TTC549 (cell line): ENCODE results near the gene ATAT1.

Source experiments
- FAIRE-seq: peaks from 2 replicates; lab custom pipeline; 2012; peaks lifted over from hg19 to GRCh38; lab: Jason Lieb, UNC

ATAT1 gene

DNA sequence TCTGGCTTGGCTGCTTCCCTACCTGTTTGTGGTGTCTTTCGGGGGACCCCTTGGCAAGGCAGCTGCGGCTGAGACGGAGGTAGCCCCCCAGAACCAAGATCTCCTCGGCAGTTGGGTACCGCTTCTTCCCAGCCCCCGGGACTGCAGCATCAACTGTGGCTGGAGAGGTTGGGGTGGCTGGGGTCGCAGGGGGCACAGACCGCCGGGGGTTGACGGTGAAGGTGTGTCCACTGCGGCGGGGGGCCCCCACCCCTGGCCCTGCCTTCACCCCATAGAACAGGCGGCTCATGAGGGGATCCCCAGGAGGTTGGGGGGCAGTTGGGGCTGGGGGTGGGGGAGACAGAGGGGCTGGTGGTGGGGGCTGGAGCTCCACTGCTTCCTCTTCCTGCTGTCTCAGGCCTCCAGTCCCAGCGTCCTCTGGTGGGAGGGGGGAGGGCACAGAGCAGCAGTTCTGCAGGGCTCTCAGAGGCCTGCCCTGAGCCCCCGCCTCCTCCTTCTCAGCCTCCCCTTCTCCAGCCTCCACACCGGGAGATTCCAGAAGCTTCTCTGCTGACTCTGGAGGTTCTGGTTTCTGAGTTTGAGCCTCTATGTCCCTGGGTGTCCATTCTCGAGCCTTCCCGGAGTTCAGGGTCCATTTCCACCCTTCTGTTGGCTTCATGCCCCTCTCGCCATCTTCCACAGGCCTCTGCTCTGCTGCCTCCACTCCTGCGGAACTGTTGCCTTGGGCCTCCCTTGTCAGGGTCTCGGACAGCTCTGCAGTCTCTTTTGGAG lies 57.9 kb downstream of the ATAT1 start:
- no peak for FAIRE-seq

DNA sequence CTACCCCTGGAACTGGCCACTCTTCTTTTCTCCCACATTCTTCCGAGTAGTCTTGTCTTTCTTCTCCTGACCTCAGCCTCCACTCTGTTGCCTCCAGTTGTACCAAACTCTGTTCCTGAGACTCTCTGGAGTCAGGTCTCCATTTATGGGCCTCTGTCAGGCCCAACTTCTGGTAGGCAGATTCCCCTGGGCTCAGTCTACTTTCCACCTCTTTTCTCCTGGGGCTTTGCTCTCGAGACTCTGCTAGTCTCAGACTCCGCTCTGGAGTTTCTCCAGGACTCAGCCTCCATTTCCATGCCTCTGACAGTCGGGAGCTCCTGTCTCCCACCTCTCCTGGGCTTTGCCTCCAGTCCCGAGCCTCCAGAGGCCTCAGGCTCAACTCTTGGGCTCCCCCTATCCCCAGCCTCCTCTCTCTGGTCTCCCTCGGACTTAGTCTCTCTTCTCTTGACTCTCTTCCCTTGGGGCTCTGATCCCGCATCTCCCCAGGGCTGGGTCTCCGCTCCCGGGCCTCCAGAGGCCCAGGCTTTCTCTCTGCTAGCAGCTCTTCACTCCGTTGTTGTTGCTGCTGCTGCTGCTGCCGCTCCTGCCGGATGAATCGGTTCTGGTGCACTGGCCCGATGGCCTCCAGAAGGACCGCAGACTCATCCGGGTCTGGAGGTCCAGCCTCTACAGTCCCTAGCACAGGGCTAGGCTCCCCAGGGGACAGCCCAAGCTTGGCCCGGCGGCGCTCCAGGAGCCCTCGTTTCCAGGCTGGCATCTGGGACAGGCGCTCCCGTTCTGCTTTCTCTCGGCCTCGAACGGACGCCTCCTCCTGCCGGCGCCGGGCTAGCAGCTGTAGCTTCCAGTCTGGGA lies 58.7 kb downstream of the ATAT1 start:
- FAIRE-seq: no peak

DNA sequence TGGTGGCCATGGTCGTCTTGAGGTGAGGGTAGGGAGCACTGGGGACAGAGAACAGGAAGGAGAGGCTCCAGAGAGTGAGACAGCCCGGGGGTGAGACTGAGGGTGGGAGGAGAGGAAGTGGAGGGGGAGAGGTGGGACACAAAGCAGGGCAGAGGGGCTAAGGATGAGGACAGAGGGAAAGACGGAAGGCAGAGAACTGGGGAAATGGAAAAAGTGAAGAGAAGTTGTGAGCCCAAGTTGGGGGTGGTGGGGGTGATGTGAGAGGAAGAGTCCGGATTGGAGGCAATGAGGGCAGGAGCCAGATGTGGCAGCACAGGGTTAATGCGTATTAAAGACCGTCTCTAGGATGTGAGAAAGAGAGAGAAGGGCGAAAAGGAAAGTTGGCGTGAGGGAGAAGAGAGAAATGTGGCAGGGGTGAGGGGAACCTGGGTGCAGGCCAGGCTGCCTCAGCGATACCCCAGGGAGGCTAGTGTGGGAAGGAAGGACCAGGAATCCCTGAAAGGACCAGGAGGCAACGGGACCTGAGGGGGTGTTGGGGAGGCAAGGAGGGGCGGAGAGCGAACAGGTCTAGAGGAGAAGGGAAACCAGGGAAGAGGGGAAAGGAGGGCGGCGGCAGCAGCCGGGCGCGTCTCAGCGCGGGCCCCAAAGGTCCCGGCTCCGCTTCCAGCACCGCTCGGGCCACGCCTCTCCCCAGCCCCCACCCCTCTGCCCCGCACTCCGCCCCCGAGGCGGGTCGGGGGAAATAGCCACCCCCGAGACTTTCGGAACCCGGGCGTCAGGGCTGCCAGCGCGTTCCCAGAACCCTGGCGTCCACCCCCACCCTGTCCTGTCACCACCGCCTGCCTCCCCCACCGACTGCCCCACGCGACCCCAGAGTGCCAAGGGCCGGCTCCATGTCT lies 59.6 kb downstream of the ATAT1 start, which contains the start of gene PPP1R18:
PPP1R18 (minus strand) TSS at position 637 of the 899 bp plus-strand sequence; CDS start at position 10, 627 bp downstream.
- FAIRE-seq: no peak

DNA sequence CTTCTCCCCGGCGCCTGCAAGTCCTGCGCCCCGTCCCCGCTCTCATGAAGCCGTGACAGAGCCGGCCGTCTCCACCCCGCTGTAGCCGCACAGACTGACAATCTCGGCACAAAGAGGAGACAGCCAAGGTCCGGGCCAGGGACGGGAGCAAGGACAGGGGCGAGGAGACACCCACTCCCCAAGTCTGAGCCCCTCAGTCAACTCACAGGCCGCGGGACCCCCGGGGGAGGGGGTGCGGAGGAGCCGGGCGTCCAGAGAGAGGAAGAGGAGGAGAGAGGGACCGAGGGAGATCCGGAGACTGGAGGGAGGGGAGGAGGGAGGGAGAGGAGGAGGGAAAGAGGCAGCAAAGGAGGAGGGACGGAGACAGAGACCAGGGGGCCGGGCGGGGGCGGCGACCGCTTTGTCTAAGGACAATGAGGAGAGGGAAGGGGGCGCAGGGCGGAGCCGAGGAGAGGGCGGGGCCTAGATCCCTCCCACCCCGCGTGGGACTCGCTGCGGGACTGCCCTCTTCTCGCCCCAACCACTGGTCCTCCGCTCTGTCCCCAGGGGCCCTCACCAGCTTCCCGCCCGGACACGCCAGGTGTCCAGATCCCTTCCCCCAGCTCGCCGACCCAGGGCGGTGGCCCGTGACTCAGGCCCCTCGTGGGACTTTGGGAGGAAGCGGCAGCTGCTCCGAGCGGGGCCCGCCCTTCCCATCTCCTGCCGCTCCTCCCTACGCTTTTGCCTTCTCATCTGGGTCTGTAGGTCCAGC lies 60.4 kb downstream of the ATAT1 start:
- no peak for FAIRE-seq

DNA sequence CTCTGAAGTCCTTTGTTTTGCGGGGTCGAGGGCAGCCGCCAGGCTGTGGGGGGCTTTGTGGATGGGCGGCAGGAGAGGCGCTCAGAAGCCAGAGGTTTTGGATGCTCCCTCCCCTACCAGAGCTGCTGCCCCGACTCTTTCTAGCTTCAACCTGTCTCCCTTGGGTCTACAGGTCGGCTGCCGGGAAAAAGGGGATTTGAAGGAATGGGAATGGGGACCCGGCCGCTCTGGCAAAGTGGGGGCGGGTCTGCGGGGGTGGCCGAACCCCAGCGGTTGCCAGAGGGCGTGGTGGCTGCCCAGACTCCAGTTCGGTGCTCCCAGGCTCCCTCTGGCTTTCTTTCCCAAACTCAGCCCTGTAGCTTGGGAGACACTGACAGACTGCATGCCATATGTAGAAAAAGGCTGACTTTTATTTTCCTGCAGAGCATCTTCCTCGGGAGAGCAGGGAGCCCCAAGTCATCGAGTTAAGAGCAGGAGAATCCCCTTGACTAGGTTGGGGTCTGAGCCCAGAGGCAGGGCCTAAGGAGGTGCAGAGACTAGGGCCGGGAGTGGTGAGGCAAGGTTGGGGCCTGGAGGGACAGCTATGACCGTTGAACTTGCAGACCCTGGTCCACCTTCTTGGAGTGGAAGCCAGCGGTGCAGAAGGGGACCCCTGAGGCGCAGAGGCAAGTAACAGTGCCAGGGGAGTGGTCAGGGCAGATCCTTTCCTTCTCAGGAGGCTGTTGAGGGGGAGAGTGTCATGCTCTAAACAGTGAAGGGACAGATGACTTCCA lies 61.2 kb downstream of the ATAT1 start:
- no peak for FAIRE-seq

DNA sequence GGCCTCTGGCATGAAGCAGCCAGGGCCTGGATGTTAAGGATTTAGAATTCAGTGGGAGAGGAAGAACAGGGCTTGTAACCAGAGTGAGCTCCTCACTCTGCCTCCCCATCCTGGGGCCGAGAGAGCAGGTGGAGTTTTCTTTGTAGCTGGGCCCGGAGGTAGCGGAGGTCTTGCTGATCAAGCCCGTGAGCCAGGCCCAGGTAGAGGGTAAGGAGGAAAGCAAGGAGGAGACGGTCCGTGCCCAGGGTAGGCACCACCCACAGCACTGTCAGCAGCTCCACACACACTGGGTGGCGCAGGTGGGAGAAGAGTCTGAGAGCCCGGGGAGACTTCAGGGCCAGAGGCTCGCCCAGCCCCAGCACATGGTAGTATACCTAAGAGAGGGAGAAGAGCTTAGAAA lies 61.9 kb downstream of the ATAT1 start:
- no peak for FAIRE-seq

DNA sequence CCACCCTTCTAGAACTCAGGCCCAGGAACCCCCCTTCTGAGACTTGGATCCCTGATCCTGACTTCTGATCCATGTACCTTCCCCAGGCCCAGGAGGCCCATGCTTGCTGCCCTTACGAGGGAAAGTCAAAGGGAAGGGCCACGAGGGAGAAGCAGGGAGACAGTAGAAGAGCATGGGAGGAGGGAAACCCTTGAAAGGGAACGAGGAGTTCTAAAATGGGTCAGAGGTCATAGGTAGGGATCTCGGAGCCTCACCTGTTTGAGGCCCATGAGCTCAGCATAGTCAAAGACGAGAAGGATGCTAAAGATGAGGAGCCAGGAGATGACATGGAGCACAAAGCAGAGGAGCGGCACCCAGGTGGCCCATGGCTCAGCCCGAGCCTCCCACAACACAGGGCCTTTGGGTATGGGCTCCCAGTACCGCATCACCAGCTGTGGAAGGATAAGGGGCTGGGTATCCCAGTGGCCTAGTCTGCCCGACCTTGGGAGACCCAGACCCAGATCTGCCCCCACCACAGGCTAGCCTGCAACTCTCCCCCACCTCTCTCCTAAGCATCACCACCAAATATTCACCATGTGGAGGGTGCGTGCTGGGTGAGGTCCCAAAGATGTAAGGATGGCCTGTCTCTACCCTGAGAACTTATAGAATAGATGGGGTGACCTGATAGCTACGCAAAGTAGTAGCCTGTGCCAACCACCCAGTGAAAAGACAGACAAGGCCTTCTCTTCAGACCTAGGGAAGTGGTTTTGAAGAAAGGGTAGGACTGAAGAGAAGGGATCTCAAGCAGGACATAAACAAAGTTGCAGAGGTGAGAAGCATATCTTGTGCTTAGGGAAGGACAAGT lies 62.6 kb downstream of the ATAT1 start:
- FAIRE-seq: no peak

DNA sequence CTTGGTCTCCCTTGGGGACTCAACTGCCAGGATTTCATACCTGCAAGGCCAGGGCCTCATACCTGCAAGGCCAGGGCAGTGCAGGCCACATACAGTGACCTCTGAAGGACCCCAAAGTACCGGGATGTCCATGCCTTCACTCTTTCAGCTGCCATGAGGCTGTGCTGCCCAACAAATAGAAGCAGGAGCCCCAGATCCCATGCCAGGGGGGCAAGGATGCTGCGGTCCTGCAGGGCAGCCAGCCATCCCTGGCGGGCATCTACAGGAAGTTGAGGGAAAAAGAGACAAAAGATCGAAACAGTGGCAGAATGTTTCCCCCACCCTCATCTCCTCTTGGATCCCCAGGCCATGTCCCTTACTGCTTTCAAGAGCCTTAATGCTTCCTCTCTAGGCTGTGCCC lies 63.3 kb downstream of the ATAT1 start:
- FAIRE-seq: no peak

DNA sequence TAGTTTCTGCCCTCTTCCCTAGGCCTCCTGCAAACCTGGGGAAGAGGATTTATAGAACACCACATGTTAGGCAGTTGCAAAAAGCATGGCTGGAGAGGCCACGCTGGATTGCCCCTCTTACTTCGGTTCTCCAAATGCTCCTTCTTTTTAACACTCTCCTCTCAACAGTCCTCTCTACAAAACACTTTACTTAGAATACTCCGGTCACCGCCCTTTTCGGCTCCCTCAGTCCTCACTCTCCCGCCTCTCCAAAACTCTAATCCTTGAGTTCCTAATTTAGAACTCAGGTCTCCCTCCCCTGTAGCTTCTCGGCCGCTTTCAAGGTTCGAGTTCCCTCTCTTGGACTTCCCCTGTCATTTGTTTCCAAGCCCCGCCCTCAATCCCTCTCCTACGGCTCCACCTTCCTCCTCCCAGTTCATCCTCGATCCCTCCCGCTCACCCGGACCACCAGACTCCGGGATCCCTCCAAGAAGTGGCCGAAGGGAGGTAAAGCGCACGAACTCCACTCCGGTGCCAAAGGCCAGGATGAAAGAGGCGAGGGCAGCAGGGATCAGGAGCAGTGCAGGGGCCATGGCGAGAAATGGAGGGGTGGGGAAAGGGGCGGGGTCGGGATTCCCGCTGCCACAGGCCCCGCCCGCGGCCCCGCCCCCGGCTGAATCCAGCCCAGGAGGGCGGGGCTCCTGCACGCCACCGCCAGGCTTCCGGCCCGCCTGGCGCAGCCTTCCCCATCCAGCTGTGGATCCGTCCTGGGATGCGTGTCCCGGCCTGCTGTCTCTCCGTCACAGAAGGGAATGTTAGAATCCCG lies 63.9 kb downstream of the ATAT1 start, which contains the start of gene NRM:
NRM (minus strand) TSS at position 582 of the 805 bp plus-strand sequence; CDS start at position 572, 10 bp downstream.
- FAIRE-seq: no peak

DNA sequence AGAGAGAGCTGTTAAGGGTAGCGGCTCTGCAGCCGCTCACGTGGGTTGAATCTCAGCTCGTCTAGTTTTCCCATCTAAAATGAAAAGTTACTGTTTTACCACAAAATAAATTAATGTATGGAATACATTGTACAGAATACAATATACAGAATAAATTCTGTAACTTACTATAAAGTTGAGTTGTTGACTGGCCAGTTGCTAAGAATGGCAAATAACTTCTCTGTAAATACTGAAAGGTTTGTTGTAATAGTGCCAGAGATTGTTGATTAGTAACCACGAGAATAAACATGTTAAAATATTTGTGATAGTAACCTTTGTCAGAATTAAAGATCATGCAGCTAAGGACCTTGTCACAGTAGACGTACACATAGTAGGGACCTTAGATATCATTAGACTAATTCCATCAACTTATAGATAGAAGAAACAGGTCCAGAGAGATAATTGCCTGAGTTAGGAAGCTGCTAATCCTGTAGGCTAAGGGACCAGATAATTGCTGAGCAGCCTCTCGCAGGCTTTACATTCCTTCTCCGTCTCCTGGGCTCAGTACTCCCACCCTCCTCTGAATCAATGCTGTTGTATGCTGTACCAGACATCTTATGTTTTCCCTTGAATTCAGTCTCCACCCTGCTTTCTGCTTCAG lies 64.7 kb downstream of the ATAT1 start:
- no peak for FAIRE-seq
